NCI-H1694 (cell line): ENCODE data around the gene CTBP2.

Source experiments
- DNase-seq: peaks from one replicate; lab custom pipeline; 2025; lab: John Stamatoyannopoulos, UW

CTBP2 gene

GRCh38 chr10:125106586-125106985 is 53.8 kb downstream of the CTBP2 start:
- no peak for DNase-seq

- no peak for DNase-seq
Measured at GRCh38 chr10:125105706-125106255, 54.6 kb downstream of the CTBP2 start.

- DNase-seq = no peak
Measured at GRCh38 chr10:125105155-125105554, 55.2 kb downstream of the CTBP2 start.

GRCh38 chr10:125104559-125104958 is 55.8 kb downstream of the CTBP2 start:
- DNase-seq = no peak

- DNase-seq = no peak
Measured at GRCh38 chr10:125103924-125104323, 56.4 kb downstream of the CTBP2 start.

GRCh38 chr10:125103466-125103865 is 56.9 kb downstream of the CTBP2 start:
- no peak for DNase-seq

- DNase-seq = no peak
Measured at GRCh38 chr10:125102821-125103220, 57.5 kb downstream of the CTBP2 start.

- no peak for DNase-seq
Measured at GRCh38 chr10:125102246-125102645, 58.1 kb downstream of the CTBP2 start.

GRCh38 chr10:125101581-125101980 is 58.8 kb downstream of the CTBP2 start:
- no peak for DNase-seq

GRCh38 chr10:125101049-125101448 is 59.3 kb downstream of the CTBP2 start:
- no peak for DNase-seq

- DNase-seq = no peak
Measured at GRCh38 chr10:125097409-125098070, 62.8 kb downstream of the CTBP2 start.

- DNase-seq = no peak
Measured at GRCh38 chr10:125096975-125097374, 63.4 kb downstream of the CTBP2 start.

- no peak for DNase-seq
Measured at GRCh38 chr10:125096371-125096770, 64.0 kb downstream of the CTBP2 start.

- no peak for DNase-seq
Measured at GRCh38 chr10:125095776-125096175, 64.6 kb downstream of the CTBP2 start.

- no peak for DNase-seq
Measured at GRCh38 chr10:125095228-125095627, 65.1 kb downstream of the CTBP2 start.

GRCh38 chr10:125094806-125095205 is 65.6 kb downstream of the CTBP2 start:
- no peak for DNase-seq

GRCh38 chr10:125093974-125094705 is 66.2 kb downstream of the CTBP2 start:
- DNase-seq = no peak

- DNase-seq = no peak
Measured at GRCh38 chr10:125093199-125093973, 67.0 kb downstream of the CTBP2 start.

GRCh38 chr10:125092564-125093031 is 67.8 kb downstream of the CTBP2 start:
- DNase-seq = no peak

GRCh38 chr10:125091891-125092290 is 68.5 kb downstream of the CTBP2 start:
- DNase-seq = no peak

GRCh38 chr10:125089469-125089868 is 70.9 kb downstream of the CTBP2 start:
- DNase-seq = no peak

- no peak for DNase-seq
Measured at GRCh38 chr10:125087897-125088215, 72.5 kb downstream of the CTBP2 start.
